ENCODE data around the gene KCNB1.

Gene KCNB1

DNA sequence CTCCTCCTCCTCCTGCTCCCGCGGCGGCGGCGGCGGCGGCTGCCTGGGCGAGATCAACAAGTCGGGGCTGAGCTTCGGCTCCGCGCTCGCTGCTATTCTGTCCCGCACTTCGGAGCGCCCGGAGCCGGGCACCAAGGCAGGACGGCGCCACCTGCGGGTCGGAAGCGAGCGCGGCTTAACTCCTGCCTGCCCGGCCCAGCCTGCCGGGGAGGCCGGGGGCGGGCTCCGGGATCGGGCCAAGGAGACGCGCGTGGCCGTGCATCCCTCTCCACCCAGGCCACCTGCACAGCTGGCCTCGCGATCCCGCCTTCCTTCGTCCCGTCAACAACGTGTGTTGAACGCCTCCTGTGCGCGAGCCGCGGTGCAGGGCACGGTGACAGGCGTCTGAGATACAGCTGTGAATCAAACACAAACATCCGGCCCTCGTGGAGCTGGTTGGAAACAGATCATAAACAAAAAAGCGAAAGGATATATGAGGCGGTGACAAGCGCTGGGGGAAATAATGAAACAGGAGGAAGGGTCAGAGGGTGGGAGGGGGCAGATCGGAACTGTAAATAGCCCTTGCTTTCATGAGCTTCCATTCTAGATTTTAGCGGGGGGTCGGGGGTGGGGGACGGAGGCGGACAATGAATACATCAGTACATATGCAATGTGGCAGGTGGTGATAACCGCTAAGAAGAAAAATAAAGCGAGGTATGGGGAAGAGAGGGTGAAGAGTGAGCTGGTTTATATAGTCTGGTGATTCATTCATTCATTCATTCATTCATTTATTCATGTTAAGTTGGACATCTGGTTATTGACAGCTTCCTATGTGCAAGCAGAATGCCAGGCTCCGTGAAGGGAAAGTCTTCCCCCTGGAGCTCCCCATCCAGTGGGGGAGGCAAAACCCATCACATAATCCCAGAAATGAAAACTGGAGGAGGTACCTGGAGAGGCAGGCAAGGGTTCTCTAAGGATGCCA is 2.0 kb upstream of the KCNB1 start:
- peak overlapping the region; percentile 52; the same call in 1 of the 2 replicates for H2AFZ ChIP-seq (ENCODE audit: low read length)
- no peaks in the 10 kb centered on the region for H3K27me3 ChIP-seq (ENCODE audit: insufficient read depth, low read length, poor library complexity, severe bottlenecking)
- H3K79me2 ChIP-seq (ENCODE audit: insufficient read depth, low read length) = no peaks in the 10 kb centered on the region
- no peaks in the 10 kb centered on the region for H3K9me3 ChIP-seq (ENCODE audit: insufficient read depth, low read depth, low read length)
- no peaks in the 10 kb centered on the region for H4K20me1 ChIP-seq (ENCODE audit: insufficient read depth, low read length, poor library complexity, severe bottlenecking)
- H3K36me3 ChIP-seq (ENCODE audit: insufficient read depth, low read length) = no peaks in the 10 kb centered on the region
- H3K9me2 ChIP-seq (replicated peaks; ENCODE audit: low read depth, low read length) = no peaks in the 10 kb centered on the region
- peak overlapping the region; percentile 48 for H3K4me2 ChIP-seq (ENCODE audit: low read depth, low read length, poor library complexity, severe bottlenecking)
- H3K4me3 ChIP-seq (ENCODE audit: low read length, poor library complexity, severe bottlenecking) = peak overlapping the region; percentile 34
- H3K9ac ChIP-seq (ENCODE audit: low read depth, low read length, poor library complexity, severe bottlenecking) = no peak overlapping the region
- TF ChIP-seq, protein P1, sequence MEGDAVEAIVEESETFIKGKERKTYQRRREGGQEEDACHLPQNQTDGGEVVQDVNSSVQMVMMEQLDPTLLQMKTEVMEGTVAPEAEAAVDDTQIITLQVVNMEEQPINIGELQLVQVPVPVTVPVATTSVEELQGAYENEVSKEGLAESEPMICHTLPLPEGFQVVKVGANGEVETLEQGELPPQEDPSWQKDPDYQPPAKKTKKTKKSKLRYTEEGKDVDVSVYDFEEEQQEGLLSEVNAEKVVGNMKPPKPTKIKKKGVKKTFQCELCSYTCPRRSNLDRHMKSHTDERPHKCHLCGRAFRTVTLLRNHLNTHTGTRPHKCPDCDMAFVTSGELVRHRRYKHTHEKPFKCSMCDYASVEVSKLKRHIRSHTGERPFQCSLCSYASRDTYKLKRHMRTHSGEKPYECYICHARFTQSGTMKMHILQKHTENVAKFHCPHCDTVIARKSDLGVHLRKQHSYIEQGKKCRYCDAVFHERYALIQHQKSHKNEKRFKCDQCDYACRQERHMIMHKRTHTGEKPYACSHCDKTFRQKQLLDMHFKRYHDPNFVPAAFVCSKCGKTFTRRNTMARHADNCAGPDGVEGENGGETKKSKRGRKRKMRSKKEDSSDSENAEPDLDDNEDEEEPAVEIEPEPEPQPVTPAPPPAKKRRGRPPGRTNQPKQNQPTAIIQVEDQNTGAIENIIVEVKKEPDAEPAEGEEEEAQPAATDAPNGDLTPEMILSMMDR (conservative IDR thresholded peaks at IDR 0.05; ENCODE audit: low read length) = peak; percentile 36
- no peak for TF ChIP-seq EZH2phosphoT487 (IDR thresholded peaks at IDR 0.05; ENCODE audit: borderline replicate concordance)
- no peaks in the 10 kb centered on the region for H3F3A ChIP-seq (ENCODE audit: low read depth)
- H3K4me1 ChIP-seq (ENCODE audit: insufficient read depth, low read length, poor library complexity, severe bottlenecking) = no peaks in the 10 kb centered on the region

DNA sequence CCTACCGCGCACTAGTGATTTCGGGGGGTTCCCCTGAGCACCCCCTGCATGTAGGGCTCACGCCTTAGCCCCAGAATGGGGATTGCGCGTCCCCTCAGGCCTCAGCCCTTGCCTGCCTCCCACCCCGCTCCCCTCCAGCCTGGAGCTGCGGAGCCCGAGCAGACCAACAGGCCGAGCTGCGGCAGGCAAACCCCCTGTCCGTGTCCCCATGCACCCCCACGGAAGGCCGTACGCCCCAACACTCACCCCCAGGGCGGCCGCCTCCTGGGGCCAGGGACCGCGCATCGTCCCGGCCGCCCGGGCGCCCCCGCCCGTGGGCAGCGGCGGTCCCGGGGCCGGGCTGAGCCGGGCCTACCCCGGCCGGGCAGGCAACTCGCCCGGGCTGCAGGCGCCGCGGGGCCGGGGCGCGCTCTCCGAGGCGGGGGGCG is 1.2 kb upstream of the KCNB1 start:
- H3K9me3 ChIP-seq (ENCODE audit: insufficient read depth, low read depth, low read length) = no peaks in the 10 kb centered on the region
- H3F3A ChIP-seq (ENCODE audit: low read depth) = no peaks in the 10 kb centered on the region
- H3K4me2 ChIP-seq (ENCODE audit: low read depth, low read length, poor library complexity, severe bottlenecking) = no peak overlapping the region
- H3K4me1 ChIP-seq (ENCODE audit: insufficient read depth, low read length, poor library complexity, severe bottlenecking) = no peaks in the 10 kb centered on the region
- TF ChIP-seq, protein P1 (conservative IDR thresholded peaks at IDR 0.05; ENCODE audit: low read length) = no peak
- no peak for TF ChIP-seq EZH2phosphoT487 (IDR thresholded peaks at IDR 0.05; ENCODE audit: borderline replicate concordance)
- no peak overlapping the region for H3K4me3 ChIP-seq (ENCODE audit: low read length, poor library complexity, severe bottlenecking)
- H2AFZ ChIP-seq (ENCODE audit: low read length) = no peak overlapping the region
- H3K27me3 ChIP-seq (ENCODE audit: insufficient read depth, low read length, poor library complexity, severe bottlenecking) = no peaks in the 10 kb centered on the region
- H3K9ac ChIP-seq (ENCODE audit: low read depth, low read length, poor library complexity, severe bottlenecking) = no peak overlapping the region
- H3K9me2 ChIP-seq (replicated peaks; ENCODE audit: low read depth, low read length) = no peaks in the 10 kb centered on the region
- H3K79me2 ChIP-seq (ENCODE audit: insufficient read depth, low read length) = no peaks in the 10 kb centered on the region
- H3K36me3 ChIP-seq (ENCODE audit: insufficient read depth, low read length) = no peaks in the 10 kb centered on the region
- no peaks in the 10 kb centered on the region for H4K20me1 ChIP-seq (ENCODE audit: insufficient read depth, low read length, poor library complexity, severe bottlenecking)

DNA sequence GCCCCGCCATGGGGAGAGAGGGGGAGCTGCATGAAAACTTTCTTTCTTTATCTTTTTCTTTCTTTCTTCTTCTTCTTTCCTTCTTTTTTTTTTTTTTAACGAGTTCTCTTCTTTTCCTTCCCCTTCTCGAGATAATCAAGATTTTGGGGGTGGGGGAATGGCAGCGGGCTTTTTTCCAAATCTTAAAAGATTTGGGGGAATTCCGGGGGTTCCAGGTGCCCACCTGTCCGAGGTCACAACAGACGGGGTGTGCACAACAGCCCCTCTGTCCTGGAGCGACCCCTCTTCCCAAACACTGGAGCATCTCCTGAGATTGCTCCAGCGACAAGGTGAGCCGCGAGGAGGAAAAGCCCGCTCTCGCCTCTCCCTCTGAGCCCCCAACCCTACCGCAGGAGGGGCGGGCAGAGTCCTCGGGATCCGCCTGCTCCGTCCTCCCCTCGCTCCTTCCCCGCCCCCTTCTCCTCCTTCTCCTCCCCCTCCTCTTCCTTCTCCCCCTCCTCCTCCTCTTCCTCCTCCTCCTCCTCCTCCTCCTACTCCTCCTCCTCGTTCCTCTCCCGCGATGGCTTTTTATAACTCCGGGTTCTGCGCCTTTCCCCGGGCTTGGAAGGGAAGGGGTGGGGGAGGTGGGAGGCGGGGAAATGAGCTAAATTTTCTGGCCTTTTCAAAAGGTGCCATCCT is 689 bp upstream of the KCNB1 start:
- Histone ChIP-seq H2AFZ (ENCODE audit: low read length) (no peak overlapping the region), H3K4me2 (ENCODE audit: low read depth, low read length, poor library complexity, severe bottlenecking) (no peak overlapping the region), H3K27me3 (ENCODE audit: insufficient read depth, low read length, poor library complexity, severe bottlenecking) (no peaks in the 10 kb centered on the region), H3K9me2 (replicated peaks; ENCODE audit: low read depth, low read length) (no peaks in the 10 kb centered on the region), H3K79me2 (ENCODE audit: insufficient read depth, low read length) (no peaks in the 10 kb centered on the region), H3K4me1 (ENCODE audit: insufficient read depth, low read length, poor library complexity, severe bottlenecking) (no peaks in the 10 kb centered on the region), H4K20me1 (ENCODE audit: insufficient read depth, low read length, poor library complexity, severe bottlenecking) (no peaks in the 10 kb centered on the region), H3F3A (ENCODE audit: low read depth) (no peaks in the 10 kb centered on the region), H3K4me3 (ENCODE audit: low read length, poor library complexity, severe bottlenecking) (no peak overlapping the region), H3K9me3 (ENCODE audit: insufficient read depth, low read depth, low read length) (no peaks in the 10 kb centered on the region), H3K36me3 (ENCODE audit: insufficient read depth, low read length) (no peaks in the 10 kb centered on the region), H3K9ac (ENCODE audit: low read depth, low read length, poor library complexity, severe bottlenecking) (no peak overlapping the region)
- TF ChIP-seq, protein P1 (conservative IDR thresholded peaks at IDR 0.05; ENCODE audit: low read length) = no peak
- TF ChIP-seq EZH2phosphoT487 (IDR thresholded peaks at IDR 0.05; ENCODE audit: borderline replicate concordance) = no peak

Measured in Loucy (cell line).